Fibroblast of skin of abdomen (primary cell): ENCODE data around the gene GTPBP4.
"Not testable (repeated sequence)": the region's sequence is repeated elsewhere in the genome, so short reads cannot be mapped to it uniquely, and the experiment has no call there.

ENCODE experiments used
- DNase-seq: peaks from one replicate; pipeline ENCODE4 v3.0.0-alpha.2; 2013

GTPBP4 gene

GRCh38 chr10:1059902-1060301 is 71.7 kb downstream of the GTPBP4 start:
- no peak for DNase-seq

- DNase-seq = peak; percentile 62
These were observed 73.9 kb downstream of the GTPBP4 start for GRCh38 chr10:1061930-1062774.

DNA sequence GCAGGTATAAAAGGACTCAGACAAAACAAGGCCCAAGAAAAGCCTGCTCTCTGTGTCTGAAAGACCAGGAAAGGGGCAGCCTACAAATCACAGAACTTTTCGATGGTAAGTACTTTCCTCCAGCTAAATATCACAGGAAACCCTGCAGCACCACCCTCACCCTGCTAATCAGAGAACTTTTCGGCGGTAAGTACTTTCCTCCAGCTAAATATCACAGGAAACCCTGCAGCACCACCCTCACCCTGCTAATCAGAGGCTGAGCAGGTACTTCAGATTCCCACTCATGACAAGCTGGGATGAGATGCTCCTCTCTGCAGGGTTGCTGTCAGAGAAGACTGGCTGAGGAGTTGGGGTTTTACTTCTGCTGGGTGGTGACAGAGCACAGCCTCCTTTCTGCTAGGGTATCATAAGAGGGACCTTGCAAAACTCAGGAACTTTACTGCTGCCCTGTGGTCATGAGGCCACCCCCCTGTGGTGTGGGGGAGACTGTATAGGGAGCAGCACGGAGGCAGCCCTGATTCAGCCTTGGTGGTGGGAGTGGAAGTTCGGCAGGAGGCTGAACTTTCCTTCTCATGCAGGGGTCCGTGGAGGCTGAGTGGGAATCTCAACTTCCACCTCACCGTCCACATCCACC is 75.1 kb downstream of the GTPBP4 start:
- DNase-seq = no peak

GRCh38 chr10:1064964-1065247 is 76.7 kb downstream of the GTPBP4 start:
- no peak for DNase-seq

- DNase-seq = not testable (repeated sequence)
These were observed 78.5 kb downstream of the GTPBP4 start for GRCh38 chr10:1066734-1067133.

DNA sequence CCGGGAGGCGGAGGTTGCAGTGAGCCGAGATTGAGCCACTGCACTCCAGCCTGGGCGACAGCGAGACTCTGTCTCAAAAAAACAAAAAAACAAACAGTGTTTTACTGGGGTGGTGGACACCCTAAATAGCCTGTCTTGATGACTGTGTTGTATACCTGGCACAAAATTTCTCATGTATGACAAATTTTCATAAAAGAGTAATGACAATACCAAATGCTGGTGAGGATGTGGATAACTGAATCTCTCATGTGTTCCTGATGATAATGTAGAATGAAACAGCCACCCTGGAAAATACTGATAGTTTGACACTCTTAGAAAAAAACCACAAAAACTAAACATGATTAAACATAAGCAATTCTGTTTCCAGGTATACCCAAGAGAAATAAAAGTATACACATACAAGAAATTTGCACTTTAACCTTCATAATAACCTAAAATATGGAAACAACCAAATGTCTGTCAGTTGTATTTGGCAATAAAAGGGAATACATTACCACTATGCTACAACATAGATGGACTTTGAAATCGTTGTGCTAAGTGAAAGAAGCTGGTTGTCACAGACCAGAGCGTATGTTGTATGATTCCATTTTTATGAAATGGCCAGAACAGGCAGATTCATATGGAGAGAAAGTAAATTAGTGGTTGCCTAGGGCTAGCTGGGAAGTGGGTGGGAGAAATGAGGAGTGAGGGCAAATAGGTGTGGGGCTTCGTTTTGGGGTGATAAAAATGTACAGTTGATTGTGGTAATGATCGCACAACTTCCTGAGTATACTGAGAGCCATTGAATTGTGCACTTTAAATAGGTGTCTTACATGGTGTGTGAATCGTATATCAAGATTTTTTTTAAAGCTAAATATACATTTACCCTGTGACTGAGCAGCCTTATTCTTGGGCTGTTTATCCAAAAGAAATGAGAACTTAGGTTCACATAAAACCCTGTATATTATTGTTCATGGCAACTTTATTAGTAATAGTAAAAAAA is 80.4 kb downstream of the GTPBP4 start:
- DNase-seq = no peak
